Measurements from ENCODE around the gene SCUBE1. TPM values are rescaled to one million over a fixed set of nuclear protein-coding genes. Genes with fewer than 3 reads are reported as not detected.

SCUBE1 gene
- total and polyA plus RNA-seq, 4 experiments from 2014 or later, result not detected

DNA sequence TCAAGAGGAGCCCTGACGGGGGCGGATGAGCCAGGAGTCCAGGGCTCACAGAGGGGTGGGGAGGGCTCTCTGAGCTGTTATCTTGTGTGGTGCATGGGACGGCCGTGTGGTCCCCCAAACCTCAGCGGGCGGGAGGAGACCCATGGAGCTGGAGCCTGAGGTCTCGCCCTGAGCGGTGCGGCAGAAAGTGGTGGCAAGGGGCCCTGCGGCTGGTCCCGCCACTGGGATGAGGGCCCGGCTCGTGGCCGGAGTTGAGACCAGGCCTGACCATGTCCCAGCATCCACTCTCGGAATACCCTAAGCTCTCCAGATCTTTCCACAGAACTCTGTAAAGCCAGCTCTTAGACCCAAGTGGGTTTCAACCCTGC, 133.7 kb downstream of the SCUBE1 start:
- H3K4me1 ChIP-seq (ENCODE audit: insufficient read depth, low read length), result peaks cover 22% of the 10 kb centered on the region
- ChIA-PET CTCF (ENCODE audit: partially characterized antibody) (no interaction called here), POLR2A (ENCODE audit: partially characterized antibody) (interaction anchor here (0.9 kb wide), 1 partner anchor 22 kb away, joined by 3 read pairs; no protein-coding TSS in a partner anchor)
- H3K36me3 ChIP-seq (ENCODE audit: insufficient read depth, low read length), result no peaks in the 10 kb centered on the region
- no peak overlapping the region for H3K4me3 Mint-ChIP-seq
- H3K9me3 Mint-ChIP-seq, result no peaks in the 10 kb centered on the region
- no peaks in the 10 kb centered on the region for H3K36me3 Mint-ChIP-seq
- no peak overlapping the region for H3K4me3 ChIP-seq (ENCODE audit: low read length in 2 of 2)
- no peaks in the 10 kb centered on the region for H3K27me3 ChIP-seq (ENCODE audit: insufficient read depth, low read length)
- H3K9me3 ChIP-seq (ENCODE audit: control insufficient read depth in 1 of 2, low read length in 2 of 2), result no peaks in the 10 kb centered on the region
- H3K27ac ChIP-seq (ENCODE audit: low read depth, low read length), result no peak overlapping the region
- DNase-seq, result no peak
- no peaks in the 10 kb centered on the region for H3K27me3 Mint-ChIP-seq
- H3K27ac Mint-ChIP-seq, result no peak overlapping the region
- peaks cover 2 to 9% (median 6%) of the 10 kb centered on the region in 4 donors for H3K4me1 Mint-ChIP-seq
- intact Hi-C loops (cut with micrococcal nuclease), result no loop called here

DNA sequence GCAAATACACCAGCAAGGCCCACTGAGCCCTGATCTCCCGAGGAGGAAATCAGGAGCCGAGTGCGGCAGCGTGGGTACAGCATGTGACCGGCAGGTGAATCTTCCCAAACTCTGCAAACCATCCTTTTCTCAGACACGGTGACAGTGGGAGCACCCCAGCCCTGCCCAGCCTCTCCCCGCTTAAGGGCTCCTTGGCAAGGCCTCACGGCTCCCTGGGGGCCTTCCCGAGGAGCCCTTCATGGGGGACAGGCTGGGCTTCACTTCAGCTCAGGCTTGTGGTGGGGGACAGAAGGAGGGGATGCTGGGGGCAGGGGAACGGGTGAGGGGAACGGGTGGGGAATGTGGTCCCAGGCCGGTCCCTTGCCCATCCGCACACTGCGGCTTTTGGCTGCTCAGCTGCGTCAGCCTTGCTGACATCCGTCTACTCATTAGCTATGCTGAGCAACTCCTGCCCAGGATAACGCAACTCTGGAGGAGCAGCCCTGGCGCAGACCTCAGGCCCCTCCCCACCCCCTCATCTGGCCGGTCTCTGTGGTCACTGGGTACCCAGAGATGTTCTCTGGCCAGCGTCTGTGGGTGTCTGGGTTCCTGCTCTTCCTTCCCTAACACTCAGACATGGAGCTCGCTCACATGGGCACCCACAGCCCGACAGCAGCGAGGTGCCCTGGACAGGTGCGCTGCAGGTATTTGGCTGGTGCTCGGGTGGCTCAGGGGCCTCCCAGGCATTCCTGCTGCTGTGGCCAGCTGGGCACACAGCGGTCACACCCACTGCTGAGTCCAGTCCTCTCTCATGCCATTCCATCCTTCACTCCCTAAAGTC, 134.3 kb downstream of the SCUBE1 start:
- DNase-seq, result no peak
- H3K4me3 ChIP-seq (ENCODE audit: low read length in 2 of 2), result no peak overlapping the region
- Mint-ChIP-seq H3K4me1 (peaks cover 2 to 9% (median 6%) of the 10 kb centered on the region in 4 donors), H3K36me3 (no peaks in the 10 kb centered on the region), H3K4me3 (no peak overlapping the region), H3K27me3 (no peaks in the 10 kb centered on the region), H3K27ac (no peak overlapping the region), H3K9me3 (no peaks in the 10 kb centered on the region)
- ChIA-PET CTCF (ENCODE audit: partially characterized antibody) (no interaction called here), POLR2A (ENCODE audit: partially characterized antibody) (interaction anchor here (0.9 kb wide), 1 partner anchor 22 kb away, joined by 3 read pairs; no protein-coding TSS in a partner anchor)
- intact Hi-C loops (cut with micrococcal nuclease), result no loop called here
- no peak overlapping the region for H3K27ac ChIP-seq (ENCODE audit: low read depth, low read length)
- H3K27me3 ChIP-seq (ENCODE audit: insufficient read depth, low read length), result no peaks in the 10 kb centered on the region
- H3K4me1 ChIP-seq (ENCODE audit: insufficient read depth, low read length), result peaks cover 22% of the 10 kb centered on the region
- H3K9me3 ChIP-seq (ENCODE audit: control insufficient read depth in 1 of 2, low read length in 2 of 2), result no peaks in the 10 kb centered on the region
- H3K36me3 ChIP-seq (ENCODE audit: insufficient read depth, low read length), result no peaks in the 10 kb centered on the region

DNA sequence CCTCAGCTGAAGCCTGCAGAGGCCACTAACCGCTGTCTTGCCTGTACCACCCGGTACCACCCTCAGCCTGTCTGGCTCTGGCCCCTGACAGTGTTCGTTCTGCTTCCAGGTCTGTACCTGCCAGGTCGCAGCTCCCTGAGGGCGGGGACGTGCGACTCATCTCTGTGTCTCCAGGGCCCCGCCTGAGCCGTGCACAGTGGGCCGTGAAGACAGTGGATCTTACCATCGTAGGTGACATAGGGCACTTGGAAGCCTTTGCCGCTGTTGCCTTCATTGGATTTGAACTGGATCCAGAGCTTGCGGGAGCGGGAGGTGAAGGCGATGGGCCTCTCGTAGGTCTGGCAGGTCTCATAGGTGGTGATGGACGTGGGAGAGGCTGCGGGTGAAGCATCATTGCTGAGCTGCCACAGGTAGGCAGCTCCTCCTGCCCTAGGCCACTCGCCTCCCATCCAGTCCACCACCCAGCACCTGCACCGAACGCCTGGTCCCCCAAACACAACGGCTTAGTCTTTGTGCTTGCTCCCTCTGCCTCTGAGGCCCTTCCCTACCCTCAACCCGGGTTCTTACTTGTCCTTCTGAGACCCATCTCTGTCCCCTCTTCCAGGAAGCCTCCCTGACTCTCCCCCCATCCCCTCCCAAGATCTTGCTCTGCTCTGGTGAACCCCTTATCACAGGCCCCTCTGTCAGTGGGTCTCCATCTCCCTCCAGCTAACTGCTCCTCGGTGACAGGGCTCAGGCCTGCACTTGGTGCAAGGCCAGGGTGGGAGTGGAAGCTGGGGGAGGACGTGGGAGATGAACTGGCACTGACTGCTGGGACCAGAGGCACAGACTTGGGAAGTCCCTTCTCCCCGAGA, 135.1 kb downstream of the SCUBE1 start:
- Histone ChIP-seq H3K9me3 (ENCODE audit: control insufficient read depth in 1 of 2, low read length in 2 of 2) (no peaks in the 10 kb centered on the region), H3K4me3 (ENCODE audit: low read length in 2 of 2) (no peak overlapping the region), H3K27me3 (ENCODE audit: insufficient read depth, low read length) (no peaks in the 10 kb centered on the region), H3K27ac (ENCODE audit: low read depth, low read length) (no peak overlapping the region), H3K36me3 (ENCODE audit: insufficient read depth, low read length) (no peaks in the 10 kb centered on the region), H3K4me1 (ENCODE audit: insufficient read depth, low read length) (peaks cover 22% of the 10 kb centered on the region)
- H3K4me1 Mint-ChIP-seq, result peaks cover 2 to 9% (median 6%) of the 10 kb centered on the region in 4 donors
- H3K4me3 Mint-ChIP-seq, result no peak overlapping the region
- DNase-seq, result no peak
- H3K27ac Mint-ChIP-seq, result peak overlapping the region in 1 of 7 donors; percentile 27
- H3K27me3 Mint-ChIP-seq, result no peaks in the 10 kb centered on the region
- no peaks in the 10 kb centered on the region for H3K9me3 Mint-ChIP-seq
- CTCF ChIA-PET (ENCODE audit: partially characterized antibody), result no interaction called here
- intact Hi-C loops (cut with micrococcal nuclease), result no loop called here
- no peaks in the 10 kb centered on the region for H3K36me3 Mint-ChIP-seq
- POLR2A ChIA-PET (ENCODE audit: partially characterized antibody), result no interaction called here

DNA sequence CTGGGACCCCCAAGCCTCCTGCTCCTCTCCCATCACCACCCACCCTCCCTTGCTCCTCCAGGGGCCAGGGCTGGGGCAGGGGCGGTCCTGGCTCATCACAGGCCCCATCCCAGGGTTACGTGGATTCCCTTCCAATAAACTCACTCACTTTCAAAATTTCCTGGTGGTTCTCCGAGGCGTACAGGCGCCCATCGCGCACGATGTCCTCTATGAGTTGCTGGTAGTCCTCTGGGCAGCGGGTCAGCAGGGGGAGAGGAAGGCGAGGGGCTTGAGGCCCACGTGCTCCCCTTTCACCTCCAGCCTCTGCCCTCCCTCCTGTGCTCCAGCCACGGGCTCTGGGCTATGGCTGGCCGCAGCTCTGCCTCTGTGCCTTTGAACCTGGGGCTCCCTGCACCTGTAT, 135.8 kb downstream of the SCUBE1 start:
- Histone ChIP-seq H3K4me3 (ENCODE audit: low read length in 2 of 2) (no peak overlapping the region), H3K27ac (ENCODE audit: low read depth, low read length) (no peak overlapping the region), H3K9me3 (ENCODE audit: control insufficient read depth in 1 of 2, low read length in 2 of 2) (no peaks in the 10 kb centered on the region), H3K27me3 (ENCODE audit: insufficient read depth, low read length) (no peaks in the 10 kb centered on the region), H3K4me1 (ENCODE audit: insufficient read depth, low read length) (peaks cover 22% of the 10 kb centered on the region), H3K36me3 (ENCODE audit: insufficient read depth, low read length) (no peaks in the 10 kb centered on the region)
- H3K4me3 Mint-ChIP-seq, result no peak overlapping the region
- no peaks in the 10 kb centered on the region for H3K36me3 Mint-ChIP-seq
- no peaks in the 10 kb centered on the region for H3K27me3 Mint-ChIP-seq
- intact Hi-C loops (cut with micrococcal nuclease), result no loop called here
- CTCF ChIA-PET (ENCODE audit: partially characterized antibody), result no interaction called here
- no peak overlapping the region for H3K27ac Mint-ChIP-seq
- no peaks in the 10 kb centered on the region for H3K9me3 Mint-ChIP-seq
- POLR2A ChIA-PET (ENCODE audit: partially characterized antibody), result no interaction called here
- H3K4me1 Mint-ChIP-seq, result peaks cover 2 to 13% (median 6%) of the 10 kb centered on the region in 4 donors
- DNase-seq, result no peak

DNA sequence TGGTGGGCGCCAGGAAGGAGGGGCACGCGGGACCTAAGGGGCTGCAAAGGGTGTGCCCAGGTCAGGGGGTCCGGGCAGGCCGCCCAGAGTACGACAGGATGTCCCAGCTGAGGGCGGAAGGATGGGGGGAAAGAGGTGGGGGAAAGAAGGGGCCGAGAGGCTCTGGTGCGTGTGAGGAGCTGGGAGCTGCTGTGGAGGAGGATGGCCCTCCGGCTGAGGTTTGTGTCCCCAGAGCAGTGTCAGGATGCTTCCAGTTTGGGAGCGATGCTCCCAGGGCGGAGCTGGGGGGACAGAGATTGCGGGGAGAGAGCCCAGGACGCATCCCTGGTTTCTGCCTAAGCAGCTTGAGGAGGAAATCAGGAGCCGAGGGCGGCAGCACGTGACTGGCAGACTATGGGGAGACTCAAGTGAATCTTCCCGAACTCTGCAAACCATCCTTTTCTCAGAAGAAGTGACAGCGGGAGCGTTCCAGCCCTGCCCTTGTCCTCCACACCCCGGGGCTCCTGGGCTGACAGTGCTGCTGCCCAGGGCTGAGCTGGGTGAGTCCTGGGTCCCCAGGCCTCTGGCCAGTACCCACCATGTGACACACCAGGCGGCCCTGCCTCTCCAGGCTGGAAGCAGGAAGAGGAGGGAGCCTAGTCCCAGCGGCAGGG, 136.5 kb downstream of the SCUBE1 start:
- DNase-seq, result no peak
- intact Hi-C loops (cut with micrococcal nuclease), result no loop called here
- Histone ChIP-seq H3K4me1 (ENCODE audit: insufficient read depth, low read length) (peaks cover 22% of the 10 kb centered on the region), H3K27me3 (ENCODE audit: insufficient read depth, low read length) (no peaks in the 10 kb centered on the region), H3K27ac (ENCODE audit: low read depth, low read length) (no peak overlapping the region), H3K4me3 (ENCODE audit: low read length in 2 of 2) (no peak overlapping the region), H3K9me3 (ENCODE audit: control insufficient read depth in 1 of 2, low read length in 2 of 2) (no peaks in the 10 kb centered on the region), H3K36me3 (ENCODE audit: insufficient read depth, low read length) (no peaks in the 10 kb centered on the region)
- H3K4me3 Mint-ChIP-seq, result peak overlapping the region in 1 of 8 donors; percentile 25
- POLR2A ChIA-PET (ENCODE audit: partially characterized antibody), result no interaction called here
- CTCF ChIA-PET (ENCODE audit: partially characterized antibody), result no interaction called here
- no peaks in the 10 kb centered on the region for H3K36me3 Mint-ChIP-seq
- no peaks in the 10 kb centered on the region for H3K9me3 Mint-ChIP-seq
- peaks cover 2 to 13% (median 6%) of the 10 kb centered on the region in 4 donors for H3K4me1 Mint-ChIP-seq
- no peaks in the 10 kb centered on the region for H3K27me3 Mint-ChIP-seq
- peak overlapping the region in 2 of 7 donors; percentile 27 to 48 for H3K27ac Mint-ChIP-seq

DNA sequence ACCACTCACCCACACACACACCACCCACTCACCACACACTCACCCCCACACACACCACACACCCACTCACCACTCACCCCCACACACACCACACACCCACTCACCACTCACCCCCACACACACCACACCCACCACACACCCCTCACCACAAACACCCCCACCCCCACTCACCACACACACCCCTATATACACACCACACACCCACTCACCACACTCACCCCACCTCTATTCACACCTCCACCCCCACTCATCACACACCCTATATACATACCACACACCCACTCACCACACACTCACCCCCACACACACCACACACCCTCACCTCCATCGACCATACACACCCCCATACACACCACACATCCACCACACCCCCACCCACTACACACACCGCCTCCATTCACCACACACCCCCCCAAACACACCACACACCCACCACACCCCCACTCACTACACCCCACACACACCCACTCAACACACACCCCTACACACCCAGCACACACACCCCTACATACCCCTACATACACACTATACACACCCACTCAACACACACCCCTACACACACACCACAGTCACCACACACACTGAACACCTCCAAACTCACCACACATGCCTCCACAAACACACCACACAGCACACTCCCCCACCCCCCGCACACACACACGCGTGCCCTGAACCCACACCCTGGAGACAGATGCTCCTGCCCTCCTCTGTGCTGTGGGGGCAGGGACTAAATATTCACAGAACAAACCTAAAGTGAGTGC, 137.2 kb downstream of the SCUBE1 start:
- Histone ChIP-seq H3K27ac (ENCODE audit: low read depth, low read length) (no peak overlapping the region), H3K27me3 (ENCODE audit: insufficient read depth, low read length) (no peaks in the 10 kb centered on the region), H3K4me1 (ENCODE audit: insufficient read depth, low read length) (peaks cover 22% of the 10 kb centered on the region), H3K36me3 (ENCODE audit: insufficient read depth, low read length) (no peaks in the 10 kb centered on the region), H3K9me3 (ENCODE audit: control insufficient read depth in 1 of 2, low read length in 2 of 2) (no peaks in the 10 kb centered on the region), H3K4me3 (ENCODE audit: low read length in 2 of 2) (no peak overlapping the region)
- H3K4me1 Mint-ChIP-seq, result peaks cover 2 to 13% (median 6%) of the 10 kb centered on the region in 4 donors
- ChIA-PET POLR2A (ENCODE audit: partially characterized antibody) (no interaction called here), CTCF (ENCODE audit: partially characterized antibody) (no interaction called here)
- no peaks in the 10 kb centered on the region for H3K36me3 Mint-ChIP-seq
- H3K4me3 Mint-ChIP-seq, result peak overlapping the region in 2 of 8 donors; percentile 4 to 25
- H3K27me3 Mint-ChIP-seq, result no peaks in the 10 kb centered on the region
- H3K9me3 Mint-ChIP-seq, result no peaks in the 10 kb centered on the region
- intact Hi-C loops (cut with micrococcal nuclease), result no loop called here
- H3K27ac Mint-ChIP-seq, result peak overlapping the region in 3 of 7 donors; percentile 27 to 88 (median 81)
- DNase-seq, result peak in 2 of 5 donors; percentile 6 to 12

Data from CD4-positive, alpha-beta memory T cell (primary cell).